GM12878 (cell line): ENCODE data around the gene NAA20. TPM values are rescaled to one million over a fixed set of nuclear protein-coding genes. Genes with fewer than 3 reads are reported as not detected.

Experiments
- ATAC-seq: fragments of 200-7000 bp; cut with Tn5 transposase; 3 replicates; pipeline ENCODE4 v1.9.1; 2020; ENCODE audit warnings: mild to moderate bottlenecking, moderate library complexity
- BruUV-seq: library from RNA; stranded (reverse); fragments of 400-500 nt; replicated peaks from 2 replicates; lab custom pipeline; 2021; lab: Mats Ljungman, UMichigan
- CTCF ChIA-PET: fragments of 300-600 bp; sonication (Branson Sonifier 250); formaldehyde crosslinking; extraction: SDS; loops from one replicate; lab custom pipeline; 2021; ENCODE audit warnings: inconsistent platforms; lab: Yijun Ruan, JAX
- POLR2A ChIA-PET: fragments of 350-600 bp; formaldehyde crosslinking; extraction: SDS; loops from one replicate; lab custom pipeline; 2021; ENCODE audit warnings: inconsistent platforms; lab: Charles Lee
- RAD21 ChIA-PET: fragments of 300-600 bp; sonication (Branson Sonifier 250); formaldehyde crosslinking; loops from one replicate; lab custom pipeline; 2023; ENCODE audit warnings: antibody characterized with exemption; ENCODE audit not compliant: unreplicated experiment; lab: Charles Lee
- SMC1A ChIA-PET: fragments of 300-600 bp; sonication (Branson Sonifier 250); formaldehyde crosslinking; loops from one replicate; lab custom pipeline; 2023; ENCODE audit not compliant: unreplicated experiment, uncharacterized antibody; lab: Charles Lee
- DNase-seq: peaks from one replicate; pipeline ENCODE4 v3.0.0-alpha.2; 2011; ENCODE audit warnings: low read depth, low spot score
- FAIRE-seq: peaks from 3 replicates; lab custom pipeline; 2011; peaks lifted over from hg19 to GRCh38; lab: Jason Lieb, UNC
- H2AFZ ChIP-seq: 2 replicates; pipeline ENCODE4 v1.6.0; 2011; ENCODE audit warnings: low read depth, low read length, control low read depth; ENCODE audit not compliant: control insufficient read depth
- H3K27ac ChIP-seq: 2 replicates; pipeline ENCODE4 v1.5.1; 2011; ENCODE audit warnings: control low read depth; ENCODE audit not compliant: control insufficient read depth, insufficient read depth
- H3K27me3 ChIP-seq, 2 experiments: replicated peaks in 1 of 2; 2 replicates each; pipeline versions ENCODE4 v1.6.0 to v1.6.1; 2011; ENCODE audit warnings: low read length in 1 of 2; ENCODE audit not compliant: control insufficient read depth in 2 of 2, insufficient read depth in 2 of 2
- H3K36me3 ChIP-seq, 2 experiments: 2 replicates each; pipeline ENCODE4 v1.5.1; 2011; ENCODE audit warnings: low read length in 1 of 2; ENCODE audit not compliant: control insufficient read depth in 2 of 2, insufficient read depth in 2 of 2
- H3K4me1 ChIP-seq: 2 replicates; pipeline ENCODE4 v1.6.1; 2011; ENCODE audit warnings: mild to moderate bottlenecking, low read length, moderate library complexity, mixed read lengths; ENCODE audit not compliant: control insufficient read depth, insufficient read depth
- H3K4me2 ChIP-seq: 2 replicates; pipeline ENCODE4 v1.6.0; 2011; ENCODE audit warnings: control low read depth; ENCODE audit not compliant: control insufficient read depth, insufficient read depth
- H3K4me3 ChIP-seq: fragments of 200-600 bp; sonication (generic); 2 replicates; pipeline ENCODE4 v1.5.1; 2016
- H3K79me2 ChIP-seq: 2 replicates; pipeline ENCODE4 v1.6.0; 2011; ENCODE audit warnings: low read length; ENCODE audit not compliant: control insufficient read depth, insufficient read depth
- H3K9ac ChIP-seq: 2 replicates; pipeline ENCODE4 v1.8.0; 2011; ENCODE audit warnings: low read length, control low read depth, mixed read lengths; ENCODE audit not compliant: control insufficient read depth, insufficient read depth
- H3K9me3 ChIP-seq: replicated peaks from 3 replicates; pipeline ENCODE4 v1.5.1; 2011; ENCODE audit warnings: mild to moderate bottlenecking, low read length; ENCODE audit not compliant: control insufficient read depth, insufficient read depth
- H4K20me1 ChIP-seq: 2 replicates; pipeline ENCODE4 v1.6.0; 2011; ENCODE audit not compliant: control insufficient read depth, insufficient read depth
- CHD2 ChIP-seq: IDR thresholded peaks from 2 replicates; pipeline ENCODE4 v1.6.1; 2011; ENCODE audit warnings: low read depth, low read length, improper control_type of control experiment, borderline replicate concordance
- CREB1 ChIP-seq: IDR thresholded peaks from 2 replicates; pipeline ENCODE4 v1.6.1; 2012; ENCODE audit warnings: low read depth, mild to moderate bottlenecking, inconsistent platforms
- EP300 ChIP-seq, 2 experiments: fragments of 150-350 bp in 1 of 2; IDR thresholded peaks; 2 replicates each; pipeline ENCODE4 v1.6.1; 2011 to 2012; ENCODE audit warnings: low read depth in 2 of 2, low read length in 2 of 2, borderline replicate concordance in 1 of 2, improper control_type of control experiment in 1 of 2, inconsistent platforms in 1 of 2; ENCODE audit not compliant: control insufficient read depth in 1 of 2
- EZH2 ChIP-seq: IDR thresholded peaks from 2 replicates; pipeline ENCODE4 v1.6.1; 2012; ENCODE audit warnings: low read depth, mild to moderate bottlenecking, control low read depth, inconsistent platforms, low read length, borderline replicate concordance; ENCODE audit not compliant: control insufficient read depth
- FOXK2 ChIP-seq: fragments of 450-650 bp; IDR thresholded peaks from 2 replicates; pipeline ENCODE4 v1.6.1; 2017; ENCODE audit warnings: mild to moderate bottlenecking, moderate library complexity
- HDAC6 ChIP-seq: fragments of 200-600 bp; sonication (generic); IDR thresholded peaks from one replicate; pipeline ENCODE4 v1.8.0; 2017; ENCODE audit warnings: antibody characterized with exemption; ENCODE audit not compliant: unreplicated experiment
- SPI1 ChIP-seq: IDR thresholded peaks from 2 replicates; pipeline ENCODE4 v1.6.1; 2011; ENCODE audit warnings: low read depth, mild to moderate bottlenecking, low read length, moderate library complexity, borderline replicate concordance; ENCODE audit not compliant: insufficient read depth
- TARDBP ChIP-seq: IDR thresholded peaks from 2 replicates; pipeline ENCODE4 v1.6.1; 2016; ENCODE audit warnings: borderline replicate concordance
- TCF12 ChIP-seq: IDR thresholded peaks from 2 replicates; pipeline ENCODE4 v1.6.1; 2011; ENCODE audit warnings: low read depth, mild to moderate bottlenecking, low read length
- WGBS: methylation state at CpG from one replicate; pipeline ENCODE4 v1.1.6; 2016; ENCODE audit warnings: low lambda C conversion rate; ENCODE audit not compliant: insufficient replicate concordance, insufficient coverage; ENCODE audit errors: missing lambda C conversion rate; 5-methylcytosine and 5-hydroxymethylcytosine counted together
- in situ Hi-C: fragments of 300-500 bp; cut with MboI; formaldehyde crosslinking; loops from 9 replicates; pipeline ENCODE4 v1.14.3; 2018; ENCODE audit warnings: mixed read lengths
- intact Hi-C: fragments of 100-400 bp; cut with micrococcal nuclease; formaldehyde crosslinking; loops from one replicate; pipeline ENCODE4 v1.14.2; 2022; ENCODE audit not compliant: unreplicated experiment
- polyA plus RNA-seq, 11 experiments: library from polyadenylated mRNA; depleted of rRNA in 4 of 11; unstranded in 6 of 11; stranded (reverse) in 5 of 11; fragments of >200 nt; fragmentation: Nextera tagmentation in 4 of 11; fragmentation: Illumina TruSeq in 1 of 11; extraction: Ambion mirVana in 4 of 11; extraction: Trizol in 1 of 11; gene quantifications; 1 replicate in 1 of 11; 2 replicates in 10 of 11; pipeline versions ENCODE4 v1.2.1 to v1.2.3, GENCODE V29; 2011 to 2016; ENCODE audit warnings: inconsistent platforms in 2 of 11, missing spikeins in 2 of 11, low read depth in 1 of 11
- total RNA-seq, 4 experiments: library from RNA; depleted of rRNA in 3 of 4; stranded (reverse); fragments of >200 nt in 3 of 4; fragmentation: Illumina TruSeq in 1 of 4; extraction: Trizol in 1 of 4; gene quantifications; 2 replicates each; pipeline versions ENCODE4 v1.2.1 to v1.2.3, GENCODE V29; 2013 to 2021
- TF ChIP-seq, protein P1 (sequence below): IDR thresholded peaks from 2 replicates; pipeline ENCODE4 v1.6.1; 2011; ENCODE audit warnings: mild to moderate bottlenecking, low read depth, low read length, moderate library complexity; ENCODE audit not compliant: insufficient replicate concordance
- TF ChIP-seq, protein P2 (sequence below): fragments of 150-350 bp; IDR thresholded peaks from 2 replicates; pipeline ENCODE4 v1.6.1; 2016; ENCODE audit warnings: low read depth, low read length

NAA20 gene
- total and polyA plus RNA-seq, 10 of the 15 experiments (the other 5 are each of a cell fraction or from before 2014, with no cell fraction given): 48.3 to 366 (median 89.1) TPM

GRCh38 chr20:19991308-19991707 is 25.9 kb upstream of the NAA20 start:
- no peak overlapping the region for H2AFZ ChIP-seq
- 0% methylated on average over 1 of the region's 1 CpG for WGBS

More at GRCh38 chr20:19991308-19991707, 25.9 kb upstream of the NAA20 start:
- BruUV-seq: no TSS peak
- H4K20me1 ChIP-seq: no peaks in the 10 kb centered on the region
- no peaks in the 10 kb centered on the region for H3K4me1 ChIP-seq
- no peaks in the 10 kb centered on the region for H3K27me3 ChIP-seq
- TF ChIP-seq SPI1 (no peak), HDAC6 (no peak), FOXK2 (no peak), CHD2 (no peak), TCF12 (no peak), EP300 (IDR thresholded peaks at IDR 0.05; ENCODE audit: borderline replicate concordance in 1 of 2, control insufficient read depth in 1 of 2, low read depth in 2 of 2, low read length in 2 of 2) (no peak), TARDBP (no peak), CREB1 (no peak), EZH2 (no peak)
- TF ChIP-seq, protein P1, sequence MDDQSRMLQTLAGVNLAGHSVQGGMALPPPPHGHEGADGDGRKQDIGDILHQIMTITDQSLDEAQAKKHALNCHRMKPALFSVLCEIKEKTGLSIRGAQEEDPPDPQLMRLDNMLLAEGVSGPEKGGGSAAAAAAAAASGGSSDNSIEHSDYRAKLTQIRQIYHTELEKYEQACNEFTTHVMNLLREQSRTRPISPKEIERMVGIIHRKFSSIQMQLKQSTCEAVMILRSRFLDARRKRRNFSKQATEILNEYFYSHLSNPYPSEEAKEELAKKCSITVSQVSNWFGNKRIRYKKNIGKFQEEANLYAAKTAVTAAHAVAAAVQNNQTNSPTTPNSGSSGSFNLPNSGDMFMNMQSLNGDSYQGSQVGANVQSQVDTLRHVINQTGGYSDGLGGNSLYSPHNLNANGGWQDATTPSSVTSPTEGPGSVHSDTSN: no peak
- TF ChIP-seq, protein P2, sequence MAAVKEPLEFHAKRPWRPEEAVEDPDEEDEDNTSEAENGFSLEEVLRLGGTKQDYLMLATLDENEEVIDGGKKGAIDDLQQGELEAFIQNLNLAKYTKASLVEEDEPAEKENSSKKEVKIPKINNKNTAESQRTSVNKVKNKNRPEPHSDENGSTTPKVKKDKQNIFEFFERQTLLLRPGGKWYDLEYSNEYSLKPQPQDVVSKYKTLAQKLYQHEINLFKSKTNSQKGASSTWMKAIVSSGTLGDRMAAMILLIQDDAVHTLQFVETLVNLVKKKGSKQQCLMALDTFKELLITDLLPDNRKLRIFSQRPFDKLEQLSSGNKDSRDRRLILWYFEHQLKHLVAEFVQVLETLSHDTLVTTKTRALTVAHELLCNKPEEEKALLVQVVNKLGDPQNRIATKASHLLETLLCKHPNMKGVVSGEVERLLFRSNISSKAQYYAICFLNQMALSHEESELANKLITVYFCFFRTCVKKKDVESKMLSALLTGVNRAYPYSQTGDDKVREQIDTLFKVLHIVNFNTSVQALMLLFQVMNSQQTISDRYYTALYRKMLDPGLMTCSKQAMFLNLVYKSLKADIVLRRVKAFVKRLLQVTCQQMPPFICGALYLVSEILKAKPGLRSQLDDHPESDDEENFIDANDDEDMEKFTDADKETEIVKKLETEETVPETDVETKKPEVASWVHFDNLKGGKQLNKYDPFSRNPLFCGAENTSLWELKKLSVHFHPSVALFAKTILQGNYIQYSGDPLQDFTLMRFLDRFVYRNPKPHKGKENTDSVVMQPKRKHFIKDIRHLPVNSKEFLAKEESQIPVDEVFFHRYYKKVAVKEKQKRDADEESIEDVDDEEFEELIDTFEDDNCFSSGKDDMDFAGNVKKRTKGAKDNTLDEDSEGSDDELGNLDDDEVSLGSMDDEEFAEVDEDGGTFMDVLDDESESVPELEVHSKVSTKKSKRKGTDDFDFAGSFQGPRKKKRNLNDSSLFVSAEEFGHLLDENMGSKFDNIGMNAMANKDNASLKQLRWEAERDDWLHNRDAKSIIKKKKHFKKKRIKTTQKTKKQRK: no peak
- ChIA-PET CTCF (interaction anchor here (0.7 to 7.5 kb wide), 8 partner anchors 13 to 298 kb away, joined by 3 to 77 read pairs (median 4); no protein-coding TSS in a partner anchor), POLR2A (interaction anchor here (1.0 kb wide), 1 partner anchor 14 kb away, joined by 3 read pairs; no protein-coding TSS in a partner anchor), SMC1A (interaction anchor here (0.9 to 6.4 kb wide), 9 partner anchors 9 to 283 kb away, joined by 3 to 67 read pairs (median 3); no protein-coding TSS in a partner anchor), RAD21 (interaction anchor here (1.1 to 4.1 kb wide), 5 partner anchors 14 to 206 kb away, joined by 3 to 23 read pairs (median 3); no protein-coding TSS in a partner anchor)
- H3K79me2 ChIP-seq: no peaks in the 10 kb centered on the region
- no peak for FAIRE-seq
- no peak for ATAC-seq
- no peak for DNase-seq
- intact Hi-C loops (no loop called here), in situ Hi-C loops (no loop called here)
- no peak overlapping the region for H3K4me2 ChIP-seq
- no peaks in the 10 kb centered on the region for H3K36me3 ChIP-seq
- no peak overlapping the region for H3K27ac ChIP-seq
- no peaks in the 10 kb centered on the region for H3K9me3 ChIP-seq
- no peak overlapping the region for H3K9ac ChIP-seq
- H3K4me3 ChIP-seq: no peak overlapping the region
